Colonic mucosa (tissue), 4 donors: ENCODE data around the gene MEF2B. TPM values are rescaled to one million over a fixed set of nuclear protein-coding genes. Genes with fewer than 3 reads are reported as not detected.

Source experiments
- DNase-seq: peaks from one replicate; pipeline ENCODE4 v3.0.0-alpha.2; 2020
- H3K27ac ChIP-seq: fragments of 200-600 bp; one replicate; pipeline ENCODE4 v1.8.0; 2021
- H3K27me3 ChIP-seq: fragments of 200-600 bp; one replicate; pipeline ENCODE4 v1.8.0; 2021
- H3K36me3 ChIP-seq: fragments of 200-600 bp; one replicate; pipeline ENCODE4 v1.8.0; 2021
- H3K4me1 ChIP-seq: fragments of 200-600 bp; one replicate; pipeline ENCODE4 v1.8.0; 2021; ENCODE audit warnings: mild to moderate bottlenecking
- H3K4me3 ChIP-seq: fragments of 200-600 bp; one replicate; pipeline ENCODE4 v1.8.0; 2021
- H3K9ac ChIP-seq, 2 donors: one replicate each; pipeline ENCODE4 v1.7.0; 2013; ENCODE audit warnings: control low read depth in 2 of 2, low read depth in 2 of 2, low read length in 2 of 2
- H3K9me3 ChIP-seq: fragments of 200-600 bp; one replicate; pipeline ENCODE4 v1.8.0; 2021
- CTCF ChIP-seq: fragments of 200-600 bp; IDR thresholded peaks from one replicate; pipeline ENCODE4 v1.8.0; 2022; ENCODE audit warnings: antibody characterized with exemption, mild to moderate bottlenecking
- intact Hi-C: fragments of 100-400 bp; cut with DNase I; formaldehyde crosslinking; loops from one replicate; pipeline ENCODE4 v1.14.1; 2022
- total RNA-seq, 2 donors: library from RNA; stranded (reverse); fragmentation: NEBNext Ultra II Directional in 1 of 2; extraction: Animal tissue kit (Norgen Biotek cat#: 25700) in 1 of 2; gene quantifications; one replicate each; pipeline ENCODE4 v1.2.1, GENCODE V29; 2021
- donor health status: healthy.
- donor health status: DM: no; HTN: no; CAD: no.
- donor health status: DM: no; HTN: no; CAD: no.

The MEF2B gene
- total RNA-seq, 2 donors from 2014 or later, result 1.5 to 3.9 TPM

DNA sequence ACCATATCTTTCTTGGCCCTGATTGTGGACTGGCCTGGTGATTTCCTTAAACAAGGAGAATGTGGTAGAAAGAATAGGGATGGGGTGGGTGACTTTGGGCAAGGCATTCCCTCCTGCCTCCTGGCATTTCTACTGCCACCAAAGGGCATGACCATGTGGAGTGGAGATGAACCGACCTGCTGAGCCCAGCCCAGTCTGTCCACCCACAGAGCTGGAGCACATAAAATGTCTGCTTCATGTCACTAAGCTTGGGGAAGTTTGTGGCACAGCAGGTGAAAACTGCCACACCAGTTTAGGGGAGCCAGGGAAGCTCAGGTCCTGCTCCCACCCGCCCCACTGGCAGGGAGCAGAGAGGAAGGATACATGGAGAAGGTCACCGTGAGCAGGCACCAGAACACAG lies 38.1 kb downstream of the MEF2B start:
- no peak overlapping the region for H3K27ac ChIP-seq
- no peaks in the 10 kb centered on the region for H3K9me3 ChIP-seq
- DNase-seq, result no peak
- intact Hi-C loops, result no loop called here
- no peaks in the 10 kb centered on the region for H3K27me3 ChIP-seq
- no peak overlapping the region for H3K4me3 ChIP-seq
- H3K9ac ChIP-seq, result no peak overlapping the region
- H3K4me1 ChIP-seq, result no peaks in the 10 kb centered on the region
- H3K36me3 ChIP-seq, result no peaks in the 10 kb centered on the region
- no peak for TF ChIP-seq CTCF

GRCh38 chr19:19126102-19126501 lies 44.0 kb downstream of the MEF2B start:
- no peak overlapping the region for H3K4me3 ChIP-seq
- H3K4me1 ChIP-seq, result no peaks in the 10 kb centered on the region
- no peak for DNase-seq
- no peaks in the 10 kb centered on the region for H3K9me3 ChIP-seq
- no peaks in the 10 kb centered on the region for H3K27me3 ChIP-seq
- H3K27ac ChIP-seq, result no peak overlapping the region
- H3K9ac ChIP-seq, result no peak overlapping the region
- intact Hi-C loops, result no loop called here
- no peak for TF ChIP-seq CTCF
- no peaks in the 10 kb centered on the region for H3K36me3 ChIP-seq

DNA sequence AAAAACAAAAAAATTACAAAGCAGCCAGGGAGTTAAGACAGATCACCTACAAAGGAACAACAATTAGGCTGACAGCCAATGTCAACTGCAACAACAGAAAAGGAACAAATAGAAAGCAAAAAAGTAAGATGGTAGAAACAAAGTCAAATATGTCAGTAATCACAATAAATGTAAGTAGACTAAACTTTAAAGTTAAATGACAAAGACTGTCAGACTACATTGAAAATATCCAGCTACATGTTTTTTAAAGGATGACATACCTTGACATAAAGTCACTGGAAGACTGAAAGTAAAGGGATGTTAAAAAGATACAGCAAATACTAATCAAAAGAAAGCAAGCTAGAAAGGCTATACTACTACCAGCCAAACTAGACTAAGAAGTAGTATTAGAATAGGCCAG lies 46.7 kb downstream of the MEF2B start:
- no peak for TF ChIP-seq CTCF

DNA sequence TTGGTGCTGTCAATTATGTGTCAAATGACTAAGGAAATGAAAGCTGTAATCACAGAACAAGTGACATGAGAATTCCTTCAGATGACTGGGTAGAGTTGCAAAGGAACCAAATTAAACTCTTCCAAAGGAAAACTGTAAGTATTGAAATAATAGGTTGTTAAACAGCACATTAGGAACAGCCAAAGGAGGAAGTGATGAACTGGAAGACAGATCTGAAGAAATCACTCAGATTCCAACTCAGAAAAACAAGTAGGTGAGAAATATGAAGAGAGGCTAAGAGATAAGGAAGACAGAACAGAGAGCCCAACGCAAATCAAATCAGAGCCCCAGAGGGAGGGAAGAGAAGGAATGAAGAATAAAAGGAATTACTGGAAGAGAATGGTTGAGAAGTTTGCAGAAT lies 47.2 kb downstream of the MEF2B start:
- DNase-seq, result no peak
- Histone ChIP-seq H3K27me3 (no peaks in the 10 kb centered on the region), H3K4me3 (no peak overlapping the region), H3K4me1 (no peaks in the 10 kb centered on the region), H3K27ac (no peak overlapping the region), H3K36me3 (no peaks in the 10 kb centered on the region), H3K9me3 (no peaks in the 10 kb centered on the region), H3K9ac (no peak overlapping the region)
- intact Hi-C loops, result no loop called here
- no peak for TF ChIP-seq CTCF

More for the DNA sequence above, 46.7 kb downstream of the MEF2B start:
- no peaks in the 10 kb centered on the region for H3K27me3 ChIP-seq
- no peak overlapping the region for H3K27ac ChIP-seq
- H3K36me3 ChIP-seq, result no peaks in the 10 kb centered on the region
- no peak overlapping the region for H3K9ac ChIP-seq
- no peak overlapping the region for H3K4me3 ChIP-seq
- no peak for DNase-seq
- no peaks in the 10 kb centered on the region for H3K4me1 ChIP-seq
- no peaks in the 10 kb centered on the region for H3K9me3 ChIP-seq
- intact Hi-C loops, result no loop called here

- H3K9ac ChIP-seq, result no peak overlapping the region
- no peaks in the 10 kb centered on the region for H3K4me1 ChIP-seq
- H3K27ac ChIP-seq, result no peak overlapping the region
- no peaks in the 10 kb centered on the region for H3K27me3 ChIP-seq
- H3K36me3 ChIP-seq, result no peaks in the 10 kb centered on the region
- peak overlapping the region; percentile 17 for H3K4me3 ChIP-seq
- no peaks in the 10 kb centered on the region for H3K9me3 ChIP-seq
- DNase-seq, result no peak
- intact Hi-C loops, result no loop called here
- no peak for TF ChIP-seq CTCF
Observed at GRCh38 chr19:19121371-19121770, 48.7 kb downstream of the MEF2B start.
